NCI-H2196 (cell line): Measurements from ENCODE around the gene ATL2.

Experiments used
- DNase-seq: peaks from one replicate; lab custom pipeline; 2025; ENCODE audit not compliant: unreplicated experiment; lab: John Stamatoyannopoulos, UW

The ATL2 gene

DNA sequence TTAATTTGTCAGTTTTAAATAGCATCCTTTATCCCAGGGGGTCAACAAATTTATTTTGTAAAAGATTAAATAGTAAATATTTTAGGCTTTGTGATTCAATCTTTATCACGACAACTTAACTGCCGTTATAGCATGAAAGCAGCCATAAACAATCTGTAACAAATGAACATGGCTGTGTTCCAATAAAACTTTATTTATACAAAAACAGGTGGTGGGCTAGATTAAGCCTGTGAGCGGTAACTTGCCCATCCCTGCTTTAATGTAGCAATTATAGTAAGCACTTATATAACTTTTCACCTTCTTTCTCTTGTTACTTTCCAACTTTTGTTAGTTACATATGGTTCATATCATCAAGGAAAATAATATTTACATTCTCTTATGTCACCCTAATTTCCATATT is 121.9 kb downstream of the ATL2 start:
- no peak for DNase-seq

DNA sequence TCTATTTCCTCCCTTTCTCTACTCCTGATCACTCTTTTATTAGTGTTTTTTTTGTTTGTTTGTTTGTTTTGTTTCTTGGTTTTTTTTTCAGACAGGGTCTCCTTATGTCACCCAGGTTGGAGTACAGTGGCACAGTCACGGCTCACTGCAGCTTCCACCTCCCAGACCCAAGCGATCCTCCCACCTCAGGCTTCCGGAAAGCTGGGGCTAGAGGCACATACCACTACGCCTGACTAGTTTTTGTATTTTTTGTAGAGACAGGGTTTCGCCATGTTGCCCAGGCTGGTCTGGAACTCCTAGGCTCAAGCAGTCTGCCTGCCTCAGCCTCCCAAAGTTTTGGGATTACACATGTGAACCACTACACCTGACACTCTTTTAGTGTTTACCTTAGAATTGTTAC is 122.3 kb downstream of the ATL2 start:
- no peak for DNase-seq

DNA sequence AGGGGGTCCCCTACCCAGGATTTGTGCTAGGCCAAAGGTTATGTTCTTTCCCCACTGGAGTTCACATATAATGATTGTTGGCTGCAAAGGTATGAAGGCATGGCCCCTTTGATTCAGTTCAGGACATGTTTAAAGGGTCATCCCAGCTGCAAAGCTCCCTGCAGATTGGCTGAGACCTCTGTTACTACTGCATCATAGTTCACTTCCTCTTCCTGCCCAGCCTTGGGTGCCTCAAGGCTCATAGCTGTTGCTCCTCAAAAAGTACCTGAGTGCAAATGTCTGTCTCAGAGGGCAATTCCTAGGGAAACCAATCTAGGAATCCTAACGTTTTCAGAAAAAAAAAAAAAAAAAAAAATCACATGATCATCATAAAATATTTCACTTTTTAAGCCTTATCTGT is 125.1 kb downstream of the ATL2 start:
- DNase-seq = no peak

DNA sequence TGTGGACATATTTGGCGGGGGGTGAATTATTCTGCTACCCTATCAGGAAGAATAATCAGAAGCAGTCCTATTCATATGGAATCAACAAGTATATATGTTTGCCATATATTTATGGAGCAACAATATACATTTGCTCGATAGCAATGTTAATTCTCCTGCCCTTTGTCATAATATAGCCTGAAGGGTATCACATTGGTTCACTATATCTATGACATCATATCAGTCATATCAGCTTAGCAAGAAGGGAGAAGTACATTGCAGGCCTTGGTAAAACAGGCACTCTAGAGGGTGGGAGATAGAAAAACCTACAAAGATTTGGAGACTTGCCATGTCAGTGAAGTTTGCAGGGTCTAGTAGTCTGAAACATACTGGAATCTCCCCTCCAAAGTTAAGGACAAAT is 128.4 kb downstream of the ATL2 start:
- DNase-seq = no peak

DNA sequence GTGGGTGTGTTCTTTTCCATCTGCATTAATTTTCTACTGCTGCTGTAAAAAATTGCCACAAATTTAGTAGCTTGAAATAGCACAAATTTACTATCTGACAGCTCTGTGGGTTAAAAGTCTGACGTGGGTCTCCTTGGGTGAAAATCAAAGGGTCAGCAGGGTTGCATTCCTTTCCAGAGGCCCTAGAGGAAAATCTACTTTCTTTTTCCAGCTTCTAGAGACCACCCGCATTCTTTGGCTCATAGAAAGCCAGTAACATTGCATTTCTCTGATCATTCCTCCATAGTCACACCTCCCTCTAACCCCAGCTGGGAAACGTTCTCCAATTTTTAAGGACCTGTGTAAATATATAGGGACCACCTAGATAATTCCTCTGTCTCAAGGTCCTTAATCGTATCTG is 128.8 kb downstream of the ATL2 start:
- DNase-seq = no peak

DNA sequence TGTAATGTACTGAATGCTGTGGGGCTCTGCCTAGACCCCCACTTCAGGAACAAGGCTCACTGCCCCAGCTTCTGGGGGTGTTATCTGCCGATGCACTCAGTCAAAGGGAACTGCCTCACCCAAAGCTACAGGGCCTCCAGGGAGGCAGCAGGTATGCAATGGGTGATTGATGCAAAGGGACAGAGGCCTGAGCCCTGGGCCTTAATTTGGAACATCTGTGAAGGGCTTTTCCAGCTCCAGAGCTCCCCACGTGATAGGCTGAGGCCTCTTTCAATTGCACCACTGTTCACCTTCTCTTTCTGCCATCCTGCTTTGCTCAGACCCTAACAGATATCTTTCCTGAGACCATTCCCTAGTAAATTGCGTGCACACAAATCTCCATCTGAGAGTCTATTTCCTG is 131.0 kb downstream of the ATL2 start:
- no peak for DNase-seq

DNA sequence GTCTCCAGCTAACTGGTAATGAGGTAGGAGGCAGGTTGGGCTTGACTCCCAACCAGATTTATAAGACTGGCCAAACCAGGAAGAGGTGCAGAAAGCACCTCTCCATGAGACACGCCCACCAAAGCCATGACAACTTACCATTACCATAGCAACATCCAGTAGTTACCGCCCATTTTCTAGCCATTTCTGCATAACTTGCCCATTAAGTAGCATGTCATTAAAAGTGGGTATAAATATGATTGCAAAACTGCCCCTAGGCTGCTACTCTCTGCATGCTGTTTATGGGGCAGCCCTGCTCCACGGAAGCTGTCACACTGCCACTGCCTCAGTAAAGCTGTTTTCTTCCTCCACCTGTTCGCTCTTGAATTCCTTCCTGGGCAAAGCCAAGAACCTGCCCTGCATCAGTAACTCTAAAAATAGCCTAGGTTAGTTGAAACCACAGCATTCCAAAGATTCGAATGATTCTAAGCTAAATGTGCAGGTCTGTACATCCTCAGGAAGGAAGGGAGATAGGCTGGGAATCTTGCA is 131.9 kb downstream of the ATL2 start:
- DNase-seq = peak; percentile 5

DNA sequence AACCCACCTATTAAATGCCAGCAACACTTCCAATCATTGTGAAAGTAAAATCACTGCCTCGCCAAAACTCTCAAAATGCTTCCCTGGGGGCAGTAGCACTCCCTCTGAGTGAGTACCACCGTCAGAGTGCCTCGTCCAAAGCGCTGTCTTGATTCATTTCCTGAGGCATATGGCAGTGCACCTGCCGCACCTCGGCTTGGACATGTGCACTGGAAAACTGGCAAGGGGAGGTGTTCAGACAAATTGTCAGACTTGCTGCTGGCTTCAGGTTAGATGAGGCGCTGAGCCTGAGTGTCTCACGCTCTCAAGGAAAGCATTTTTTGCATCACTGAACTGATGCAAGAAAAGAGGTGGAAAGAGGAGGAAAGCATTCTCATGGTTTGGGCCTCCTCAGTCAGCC is 132.8 kb downstream of the ATL2 start:
- no peak for DNase-seq
